Peyer's patch (tissue), 4 donors: ENCODE data around the gene IMPA2. TPM values are rescaled to one million over a fixed set of nuclear protein-coding genes. Genes with fewer than 3 reads are reported as not detected.

Experiments used
- DNase-seq, 3 donors: peaks; one replicate each; pipeline ENCODE4 v3.0.0-alpha.2; 2017 to 2019
- H3K27ac ChIP-seq, 4 donors: fragments of 200-600 bp; sonication (generic); one replicate each; pipeline ENCODE4 v1.5.1; 2016 to 2019
- H3K27me3 ChIP-seq, 2 donors: fragments of 200-600 bp; sonication (generic); one replicate each; pipeline ENCODE4 v1.5.1; 2019
- H3K36me3 ChIP-seq, 3 donors: fragments of 200-600 bp; sonication (generic); one replicate each; pipeline ENCODE4 v1.5.1; 2016 to 2019
- H3K4me1 ChIP-seq, 4 donors: fragments of 200-600 bp; sonication (generic); one replicate each; pipeline ENCODE4 v1.5.1; 2016 to 2019
- H3K4me3 ChIP-seq, 4 donors: fragments of 200-600 bp; sonication (generic); 1 replicate in 3 of 4; 2 replicates in 1 of 4; pipeline ENCODE4 v1.5.1; 2016 to 2019; ENCODE audit warnings: mild to moderate bottlenecking in 1 of 4
- H3K9me3 ChIP-seq, 4 donors: fragments of 200-600 bp; sonication (generic); one replicate each; pipeline ENCODE4 v1.5.1; 2016 to 2019; ENCODE audit warnings: mild to moderate bottlenecking in 1 of 4
- CTCF ChIP-seq, 6 experiments: fragments of 450-650 bp in 4 of 6; fragments of 200-600 bp in 2 of 6; sonication (generic) in 1 of 6; IDR thresholded peaks; one replicate each; pipeline ENCODE4 v1.5.1; 2017 to 2019; ENCODE audit warnings: antibody characterized with exemption in 6 of 6, mild to moderate bottlenecking in 3 of 6, moderate library complexity in 1 of 6
- POLR2A ChIP-seq, 2 donors: fragments of 450-650 bp; IDR thresholded peaks; one replicate each; pipeline ENCODE4 v1.5.1; 2017; ENCODE audit warnings: antibody characterized with exemption in 2 of 2, mild to moderate bottlenecking in 2 of 2, moderate library complexity in 2 of 2
- total RNA-seq, 4 donors: library from RNA; depleted of rRNA; stranded (reverse); fragments of >200 nt; gene quantifications; one replicate each; pipeline ENCODE4 v1.1.0, GENCODE V29; 2016

The IMPA2 gene
- total RNA-seq, 4 donors from 2014 or later = 44.0 to 62.3 (median 56.3) TPM

DNA sequence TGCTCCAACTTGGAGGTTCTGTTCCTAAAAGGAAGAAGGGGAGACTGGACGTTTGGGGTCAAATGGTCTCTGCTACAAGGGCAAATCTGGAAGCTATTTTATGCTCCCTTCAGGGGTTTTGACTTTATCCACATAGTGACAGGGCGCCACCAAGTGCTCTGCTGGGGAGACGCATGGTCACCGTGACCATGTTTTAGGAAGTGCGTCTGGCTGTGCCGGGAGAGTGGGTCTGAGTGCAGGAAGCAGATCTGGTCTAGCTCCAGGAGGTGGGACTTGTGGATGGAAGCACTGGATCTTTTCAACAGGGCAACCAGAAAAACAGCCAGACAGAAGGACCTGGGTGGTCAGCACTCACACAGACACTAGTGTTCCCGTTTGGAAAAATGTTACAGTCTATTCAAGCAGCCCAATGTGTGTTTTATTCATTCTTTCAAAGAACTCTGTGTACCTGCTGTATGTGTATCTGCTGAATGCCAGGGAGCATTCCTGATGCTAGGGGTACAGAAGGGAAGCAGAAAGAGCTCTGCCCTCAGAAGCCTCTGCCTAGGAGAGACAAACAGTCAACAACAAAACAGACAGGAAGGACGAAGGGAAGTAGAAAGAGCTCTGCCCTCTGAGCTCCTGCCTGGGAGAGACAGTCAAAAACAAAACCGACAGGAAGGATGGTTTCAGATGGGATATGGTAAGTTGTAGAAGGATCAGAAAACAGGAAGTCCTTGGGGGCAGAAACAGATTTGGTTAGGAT is 14.3 kb downstream of the IMPA2 start:
- no peaks in the 10 kb centered on the region for H3K9me3 ChIP-seq
- H3K27ac ChIP-seq = peak overlapping the region in 1 of 4 donors; percentile 51
- H3K27me3 ChIP-seq = no peaks in the 10 kb centered on the region
- no peak overlapping the region for H3K4me3 ChIP-seq
- TF ChIP-seq CTCF (IDR thresholded peaks at IDR 0.05) (peak in 5 of 6 experiments; percentile 64 to 88 (median 77)), POLR2A (IDR thresholded peaks at IDR 0.05) (no peak)
- H3K4me1 ChIP-seq = peaks cover 0 to 30% (median 0%) of the 10 kb centered on the region in 4 donors
- DNase-seq = peak; percentile 62 to 89 (median 75)
- no peaks in the 10 kb centered on the region for H3K36me3 ChIP-seq

DNA sequence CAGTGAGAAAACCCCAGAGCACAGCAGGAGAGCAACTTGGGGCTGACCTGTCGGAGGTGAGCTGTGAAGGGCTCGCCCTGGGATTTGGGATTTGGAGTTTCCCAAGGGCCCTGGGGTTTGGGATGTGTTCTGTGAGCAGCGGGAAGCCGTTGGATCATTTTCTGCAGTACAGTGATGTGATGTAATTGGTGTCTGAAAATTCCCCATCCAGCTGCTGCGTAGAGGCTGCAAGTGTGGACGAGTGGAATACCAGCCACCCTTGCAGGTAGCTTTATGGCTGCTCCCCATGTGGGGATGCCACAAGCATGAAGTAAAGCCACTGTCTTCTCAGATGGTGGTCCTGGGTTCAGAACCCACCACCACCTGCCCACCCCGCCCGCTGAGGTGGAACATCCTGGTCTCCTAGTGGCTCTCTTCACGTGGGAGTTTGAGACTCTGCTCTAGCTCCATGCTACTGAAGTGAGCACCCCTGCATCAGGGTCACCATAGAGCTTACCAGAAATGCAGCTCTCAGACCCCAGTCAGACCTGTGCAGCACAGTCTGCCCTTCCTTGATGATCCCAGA is 15.0 kb downstream of the IMPA2 start:
- no peaks in the 10 kb centered on the region for H3K9me3 ChIP-seq
- H3K4me1 ChIP-seq = peaks cover 0 to 33% (median 0%) of the 10 kb centered on the region in 4 donors
- no peak for DNase-seq
- no peaks in the 10 kb centered on the region for H3K27me3 ChIP-seq
- H3K4me3 ChIP-seq = no peak overlapping the region
- TF ChIP-seq CTCF (IDR thresholded peaks at IDR 0.05) (no peak), POLR2A (IDR thresholded peaks at IDR 0.05) (no peak)
- H3K27ac ChIP-seq = peak overlapping the region in 1 of 4 donors; percentile 23
- H3K36me3 ChIP-seq = no peaks in the 10 kb centered on the region

- Histone ChIP-seq H3K36me3 (peaks cover 0 to 4% (median 0%) of the 10 kb centered on the region in 3 donors), H3K4me1 (peaks cover 0 to 39% (median 0%) of the 10 kb centered on the region in 4 donors), H3K9me3 (no peaks in the 10 kb centered on the region), H3K27ac (peak overlapping the region in 1 of 4 donors; percentile 23), H3K4me3 (no peak overlapping the region), H3K27me3 (no peaks in the 10 kb centered on the region)
- no peak for DNase-seq
- no peak for TF ChIP-seq POLR2A (IDR thresholded peaks at IDR 0.05)
- no peak for TF ChIP-seq CTCF (IDR thresholded peaks at IDR 0.05)
Observed at GRCh38 chr18:11996907-11997306, 15.6 kb downstream of the IMPA2 start.

GRCh38 chr18:11997466-11997865 is 16.2 kb downstream of the IMPA2 start:
- Histone ChIP-seq H3K27ac (peak overlapping the region in 1 of 4 donors; percentile 23), H3K4me1 (peaks cover 0 to 40% (median 0%) of the 10 kb centered on the region in 4 donors), H3K27me3 (no peaks in the 10 kb centered on the region), H3K36me3 (peaks cover 0 to 4% (median 0%) of the 10 kb centered on the region in 3 donors), H3K4me3 (no peak overlapping the region), H3K9me3 (no peaks in the 10 kb centered on the region)
- no peak for DNase-seq
- TF ChIP-seq CTCF (IDR thresholded peaks at IDR 0.05) (no peak), POLR2A (IDR thresholded peaks at IDR 0.05) (no peak)

GRCh38 chr18:11998193-11998592 is 16.9 kb downstream of the IMPA2 start:
- H3K36me3 ChIP-seq = peaks cover 0 to 4% (median 0%) of the 10 kb centered on the region in 3 donors
- no peak for DNase-seq
- H3K4me3 ChIP-seq = no peak overlapping the region
- peaks cover 0 to 40% (median 0%) of the 10 kb centered on the region in 4 donors for H3K4me1 ChIP-seq
- no peaks in the 10 kb centered on the region for H3K9me3 ChIP-seq
- TF ChIP-seq POLR2A (IDR thresholded peaks at IDR 0.05) = no peak
- no peak for TF ChIP-seq CTCF (IDR thresholded peaks at IDR 0.05)
- no peaks in the 10 kb centered on the region for H3K27me3 ChIP-seq
- peak overlapping the region in 1 of 4 donors; percentile 1 for H3K27ac ChIP-seq
